Right hindlimb (tissue), 1 donor: Measurements from ENCODE around the gene FOXRED2.
"Not testable (repeated sequence)": the region's sequence is repeated elsewhere in the genome, so short reads cannot be mapped to it uniquely, and the experiment has no call there.

Source experiments
- DNase-seq: peaks from one replicate; pipeline ENCODE4 v3.0.0-alpha.2; 2018

Gene FOXRED2

GRCh38 chr22:36506637-36507517, at the start of gene FOXRED2:
TSS of gene FOXRED2 (minus strand) at chr22:36507040. CDS start at chr22:36506422, 618 bp downstream.
- peak; percentile 92 for DNase-seq

- DNase-seq = no peak
These were observed 47.3 kb upstream of the FOXRED2 start for GRCh38 chr22:36554098-36554497.

- DNase-seq = no peak
These were observed 45.4 kb upstream of the FOXRED2 start for GRCh38 chr22:36552289-36552688.

DNA sequence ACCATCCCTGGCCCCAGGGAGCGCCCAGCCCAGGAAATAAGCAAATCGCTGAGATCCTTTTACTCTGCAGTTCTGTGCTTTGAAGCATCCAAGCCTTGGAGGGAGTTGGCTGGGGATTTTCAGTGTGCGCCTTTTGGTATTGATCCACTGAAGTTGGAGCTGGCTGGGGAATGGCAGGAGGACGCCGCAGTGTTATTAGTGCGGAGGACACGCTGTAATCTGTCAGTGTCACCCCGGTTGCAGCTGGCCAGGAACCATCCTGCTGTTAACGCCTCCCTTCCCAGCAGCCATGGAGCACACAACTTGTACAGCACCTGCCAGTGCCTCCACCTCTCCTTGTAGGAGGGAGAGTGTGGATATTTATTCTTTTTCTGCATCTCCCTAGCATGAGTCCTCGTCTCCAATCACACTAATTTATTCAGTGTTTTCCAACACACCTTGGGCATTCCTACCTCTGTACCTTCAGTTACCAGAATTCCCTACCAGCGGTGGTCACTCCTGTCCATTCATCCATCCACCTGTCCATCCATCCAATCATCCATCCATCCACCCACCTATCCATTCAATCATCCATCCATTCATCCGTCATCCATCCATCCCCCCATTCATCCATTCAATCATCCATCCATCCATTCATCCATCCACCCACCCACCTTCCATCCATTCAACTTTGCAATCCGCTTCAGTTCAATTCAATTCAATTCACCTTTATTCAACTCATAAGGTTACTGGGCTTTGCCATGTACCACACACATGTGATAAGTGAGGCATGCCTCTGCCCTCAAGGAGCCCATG, 44.1 kb upstream of the FOXRED2 start:
- DNase-seq = no peak

DNA sequence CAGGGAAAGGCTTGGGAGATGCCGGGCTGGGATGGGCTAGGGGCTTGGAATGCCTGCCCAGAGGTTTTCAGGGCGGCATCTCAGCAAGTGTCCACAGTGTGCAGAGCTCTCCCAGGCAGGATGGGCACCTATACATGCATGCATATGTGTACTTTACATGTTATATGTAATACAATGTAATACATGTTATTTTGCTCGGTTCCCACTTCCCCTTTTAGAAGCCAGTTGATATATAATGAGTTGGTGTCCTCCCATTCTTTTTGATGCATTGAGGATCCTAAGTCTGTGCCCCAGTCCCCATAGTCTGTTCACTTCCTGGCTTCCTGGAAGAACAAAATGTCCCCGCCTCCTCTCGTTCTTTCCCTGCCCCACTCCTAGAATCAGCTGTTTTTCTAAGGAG, 42.2 kb upstream of the FOXRED2 start:
- DNase-seq = no peak

- no peak for DNase-seq
These were observed 41.8 kb upstream of the FOXRED2 start for GRCh38 chr22:36548606-36549005.

- DNase-seq = no peak
These were observed 40.1 kb upstream of the FOXRED2 start for GRCh38 chr22:36546932-36547331.

DNA sequence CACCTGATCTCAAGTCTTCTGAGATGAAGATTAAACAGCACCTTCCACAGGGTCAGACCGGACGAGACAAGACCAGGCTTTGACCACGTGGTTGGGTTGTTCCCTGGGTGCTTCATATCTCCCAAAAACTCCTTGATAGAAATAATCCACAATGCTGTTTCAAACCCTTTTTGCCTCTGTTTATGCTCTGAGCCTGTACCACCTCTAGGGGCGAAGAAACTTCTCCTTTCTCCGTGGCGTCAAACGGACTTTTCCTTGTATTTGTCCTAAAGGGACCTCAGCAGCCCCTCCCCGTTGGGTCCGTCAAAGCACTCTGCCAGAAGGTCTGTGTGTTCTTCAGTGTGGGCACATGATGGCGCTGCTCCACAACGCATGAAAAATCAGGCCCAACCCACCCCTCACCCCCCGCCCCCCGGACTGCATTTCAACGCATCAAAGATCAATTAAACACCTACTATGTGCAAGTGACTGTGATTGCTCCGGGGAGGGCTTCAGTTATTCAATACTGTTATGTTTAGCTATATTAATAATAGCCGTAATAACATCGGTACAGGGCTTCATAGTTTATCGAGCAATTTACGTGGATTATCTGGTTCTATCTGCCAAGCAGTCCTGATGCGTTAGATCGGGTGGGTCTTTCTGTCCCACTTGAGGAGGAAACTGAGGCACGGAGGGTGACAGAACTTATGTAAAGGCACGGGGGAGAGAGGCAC, 39.4 kb upstream of the FOXRED2 start:
- peak; percentile 55 for DNase-seq

DNA sequence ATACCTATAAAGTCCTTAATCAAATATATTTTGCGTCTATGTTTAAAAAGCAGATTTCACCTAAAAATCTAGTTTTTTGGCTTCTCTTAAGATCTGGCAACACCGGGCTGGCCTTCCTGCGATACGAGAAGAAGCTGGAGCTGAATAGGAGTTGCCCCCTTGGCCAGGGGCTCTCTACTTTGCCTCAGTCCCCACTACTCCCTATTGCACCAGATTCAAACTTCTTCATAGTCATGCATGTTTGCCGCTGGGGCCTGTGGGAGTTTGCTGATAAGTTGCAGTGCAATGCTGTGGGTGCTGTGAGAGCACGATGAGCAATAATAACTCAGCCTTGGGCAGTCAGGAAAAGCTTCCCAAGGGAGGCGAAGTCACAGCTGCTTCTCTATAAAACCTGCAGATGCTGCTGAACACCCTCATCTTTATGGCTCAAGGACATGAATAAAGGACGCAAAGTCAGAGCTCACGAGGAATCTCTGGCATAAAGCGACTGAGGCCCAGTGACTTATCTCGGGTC, 37.3 kb upstream of the FOXRED2 start:
- no peak for DNase-seq

- DNase-seq = no peak
These were observed 35.1 kb upstream of the FOXRED2 start for GRCh38 chr22:36541831-36542411.

GRCh38 chr22:36540867-36541642, 34.2 kb upstream of the FOXRED2 start:
- DNase-seq = no peak

DNA sequence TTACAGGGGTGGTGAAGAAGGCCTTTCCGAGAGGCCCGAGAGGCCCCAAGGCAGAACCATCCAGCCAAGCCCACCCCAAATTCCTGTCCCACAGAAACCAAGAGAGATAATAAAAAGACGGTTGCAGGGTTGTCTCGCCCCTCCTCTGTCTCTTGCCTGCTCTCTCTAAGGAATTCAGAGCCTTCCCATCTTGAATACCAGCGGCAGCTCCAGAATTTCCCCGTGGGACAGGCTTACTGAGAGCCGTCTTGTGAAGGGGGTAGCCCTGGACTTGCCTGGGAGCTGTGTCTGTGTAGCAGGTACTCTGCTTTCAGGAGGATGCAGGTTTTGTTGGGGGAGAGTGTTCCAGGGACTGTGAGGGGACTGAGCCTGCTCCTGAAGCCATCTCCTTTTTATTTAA, 31.7 kb upstream of the FOXRED2 start:
- DNase-seq = no peak

DNA sequence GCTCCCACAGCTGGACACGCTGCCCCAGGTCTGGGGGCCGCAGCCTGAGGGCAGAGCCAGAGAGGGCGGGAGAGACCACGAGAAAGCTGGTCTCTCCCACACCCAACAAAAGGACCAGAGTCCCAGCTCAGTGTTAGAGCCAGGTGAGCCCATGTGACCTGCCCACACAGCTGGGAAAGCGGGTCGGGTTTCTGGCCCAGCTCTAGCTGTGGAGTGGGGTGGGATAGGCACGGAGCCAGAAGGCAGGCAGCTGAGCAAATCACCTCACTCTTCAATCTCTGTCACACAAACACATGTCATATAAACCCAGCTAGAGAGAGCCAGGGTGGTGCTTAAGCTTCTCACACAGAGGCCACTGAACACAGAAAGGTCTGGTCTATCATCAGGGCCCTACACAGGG, 29.9 kb upstream of the FOXRED2 start:
- DNase-seq = peak; percentile 31

DNA sequence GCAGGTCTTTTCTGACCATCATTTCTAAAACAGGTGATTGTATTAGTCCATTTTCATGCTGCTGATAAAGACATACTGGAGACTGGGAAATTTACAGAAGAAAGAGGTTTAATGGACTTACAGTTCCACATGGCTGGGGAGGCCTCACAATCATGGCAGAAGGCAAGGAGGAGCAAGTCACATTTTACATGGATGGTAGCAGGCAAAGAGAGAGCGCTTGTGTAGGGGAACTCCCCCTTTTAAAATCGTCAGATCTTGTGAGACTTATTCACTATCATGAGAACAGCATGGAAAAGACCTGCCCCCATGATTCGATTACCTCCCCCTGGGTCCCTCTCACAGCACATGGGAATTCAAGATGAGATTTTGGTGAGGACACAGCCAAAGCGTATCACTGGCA, 26.5 kb upstream of the FOXRED2 start:
- DNase-seq = not testable (repeated sequence)

GRCh38 chr22:36532466-36532865, 25.6 kb upstream of the FOXRED2 start:
- no peak for DNase-seq

DNA sequence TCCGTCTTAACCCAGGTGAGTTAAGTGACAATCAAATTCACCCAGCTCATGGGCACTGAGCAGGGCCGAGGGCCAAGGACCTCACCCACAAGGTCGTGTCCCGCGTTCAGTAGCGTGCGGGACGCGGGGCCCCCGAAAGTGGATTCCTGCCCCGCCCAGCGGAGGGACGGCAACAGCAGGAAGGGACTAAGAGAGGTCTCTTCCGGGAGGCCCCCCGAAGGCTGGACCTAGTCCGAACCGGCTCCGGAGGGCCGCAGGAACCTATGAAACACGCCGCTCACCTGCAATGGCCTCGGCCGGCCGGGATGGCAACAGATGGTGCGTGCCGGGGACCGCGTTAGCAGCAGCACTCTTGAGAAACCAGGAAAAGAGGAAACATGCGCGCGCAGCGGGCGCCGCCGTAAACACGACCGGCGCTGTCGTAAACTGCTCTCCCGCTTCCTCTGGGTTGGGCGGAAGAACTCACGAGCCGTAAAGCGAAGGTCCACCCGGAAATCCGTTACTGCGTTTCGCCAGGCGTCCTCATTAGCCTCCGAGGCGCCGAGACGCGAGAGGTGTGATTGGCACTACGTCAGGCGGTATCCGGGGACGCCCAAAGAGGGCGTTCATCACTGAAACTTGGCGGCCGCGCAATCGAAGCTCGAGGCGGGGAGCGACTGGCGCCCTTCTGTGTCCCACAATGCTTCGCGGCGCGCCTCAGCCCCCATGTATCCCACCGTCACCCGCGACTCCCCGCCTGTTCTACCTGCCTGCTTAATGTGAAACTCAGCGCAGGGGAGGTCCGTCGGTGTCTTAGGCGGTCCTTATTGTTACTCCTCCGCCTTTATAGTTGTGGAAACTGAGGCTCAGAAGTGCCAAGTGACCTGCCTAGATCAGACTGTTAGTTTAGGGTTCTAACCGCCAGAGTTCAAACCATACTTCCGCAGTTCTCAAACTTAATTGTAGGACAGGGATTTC, 22.2 kb upstream of the FOXRED2 start, which contains the start of gene EIF3D:
Gene EIF3D, minus strand, starts transcription at position 372 of the 957 bp plus-strand sequence. CDS start 3,045 bp downstream, outside the sequence.
- peak; percentile 99 for DNase-seq

DNA sequence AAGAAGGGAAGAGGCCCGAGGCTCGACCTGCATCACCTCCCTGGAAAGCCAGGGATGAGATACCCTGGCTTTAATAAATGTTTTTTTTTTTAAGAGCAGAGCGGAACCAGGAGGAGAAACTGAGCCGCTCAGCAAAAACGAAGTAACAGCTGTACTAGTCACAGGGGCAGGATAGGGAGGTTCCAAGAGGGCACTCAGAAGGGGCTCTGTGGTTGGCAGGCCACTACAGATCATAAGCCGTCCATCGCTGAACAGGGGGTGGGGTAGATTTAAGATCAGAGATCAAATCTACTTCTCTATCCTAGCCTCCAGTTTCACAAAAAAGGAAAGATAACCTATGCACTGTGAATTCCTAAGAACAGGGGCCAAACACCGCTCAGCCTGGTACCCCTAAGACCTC, 21.5 kb upstream of the FOXRED2 start:
- DNase-seq = no peak

DNA sequence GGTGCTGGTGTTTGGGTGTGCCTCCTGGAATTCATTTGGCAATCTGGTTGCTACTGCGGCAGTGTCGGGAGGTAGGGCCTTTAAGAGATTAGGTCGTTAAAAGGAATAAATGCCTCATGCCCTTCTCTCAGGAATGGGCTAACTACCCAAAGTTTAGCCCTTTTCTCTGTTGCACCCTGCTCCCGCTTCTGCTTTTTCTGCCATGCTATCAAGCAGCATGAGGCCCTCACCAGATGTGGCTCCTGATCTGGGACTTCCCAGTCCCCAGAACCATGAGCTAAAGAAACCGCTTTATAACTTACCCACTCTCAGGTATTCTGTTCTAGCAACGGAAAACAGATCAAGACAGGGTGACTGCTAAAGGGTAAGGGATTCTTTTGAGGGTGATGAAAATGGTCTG, 15.8 kb upstream of the FOXRED2 start:
- no peak for DNase-seq

- no peak for DNase-seq
These were observed 13.6 kb upstream of the FOXRED2 start for GRCh38 chr22:36520423-36520822.

GRCh38 chr22:36519906-36520305, 13.1 kb upstream of the FOXRED2 start:
- DNase-seq = not testable (repeated sequence)
